Kidney (tissue), 14 donors: ENCODE measurements around the gene KIF5C. TPM values are rescaled to one million over a fixed set of nuclear protein-coding genes. Genes with fewer than 3 reads are reported as not detected.

ENCODE experiments used
- DNase-seq, 5 donors: peaks; one replicate each; pipeline ENCODE4 v3.0.0-alpha.2; 2013 to 2020
- FAIRE-seq: peaks from 2 replicates; lab custom pipeline; 2012; peaks lifted over from hg19 to GRCh38; lab: Jason Lieb, UNC
- H3K27ac ChIP-seq, 2 donors: one replicate each; pipeline ENCODE4 v1.7.0; 2013; ENCODE audit warnings: low read depth in 2 of 2, low read length in 2 of 2, inconsistent platforms in 1 of 2
- H3K27me3 ChIP-seq: one replicate; pipeline ENCODE4 v1.7.1; 2013; ENCODE audit warnings: low read length, inconsistent platforms; ENCODE audit not compliant: control insufficient read depth, insufficient read depth
- H3K36me3 ChIP-seq, 3 donors: one replicate each; pipeline versions ENCODE4 v1.7.0 to v1.7.1; 2013; ENCODE audit warnings: low read length in 3 of 3, control low read depth in 1 of 3, inconsistent platforms in 1 of 3; ENCODE audit not compliant: insufficient read depth in 3 of 3, control insufficient read depth in 2 of 3
- H3K4me1 ChIP-seq, 3 donors: one replicate each; pipeline versions ENCODE4 v1.7.0 to v1.7.1; 2013; ENCODE audit warnings: low read length in 3 of 3, inconsistent platforms in 1 of 3, low read depth in 1 of 3; ENCODE audit not compliant: control insufficient read depth in 2 of 3, insufficient read depth in 2 of 3
- H3K4me3 ChIP-seq, 3 donors: one replicate each; pipeline versions ENCODE4 v1.7.0 to v1.8.1; 2013; ENCODE audit warnings: low read length in 3 of 3, control low read depth in 1 of 3, inconsistent platforms in 1 of 3
- H3K9ac ChIP-seq, 3 donors: one replicate each; pipeline versions ENCODE4 v1.7.0 to v1.7.1; 2013; ENCODE audit warnings: low read length in 3 of 3, control low read depth in 1 of 3, inconsistent platforms in 1 of 3
- H3K9me3 ChIP-seq, 3 donors: one replicate each; pipeline versions ENCODE4 v1.7.0 to v1.7.1; 2013; ENCODE audit warnings: low read length in 3 of 3, control low read depth in 1 of 3, inconsistent platforms in 1 of 3; ENCODE audit not compliant: control insufficient read depth in 2 of 3, insufficient read depth in 1 of 3
- intact Hi-C: fragments of 100-400 bp; cut with DNase I; formaldehyde crosslinking; loops from one replicate; pipeline ENCODE4 v1.11.1; 2022
- polyA plus RNA-seq: library from polyadenylated mRNA; stranded (reverse); fragments of 350-450 nt; fragmentation: Illumina TruSeq; extraction: RNeasy Lipid Tissue Mini Kit (QIAGEN cat#74804); gene quantifications from one replicate; pipeline ENCODE4 v1.2.3, GENCODE V29; 2014; ENCODE audit warnings: low read depth, low replicate concordance; ENCODE audit not compliant: insufficient read depth
- total RNA-seq: library from RNA; stranded (reverse); fragmentation: NEBNext Ultra II Directional; extraction: Animal tissue kit (Norgen Biotek cat#: 25700); gene quantifications from one replicate; pipeline ENCODE4 v1.2.1, GENCODE V29; 2021
- TF ChIP-seq, protein P1 (sequence below): IDR thresholded peaks from 3 replicates; pipeline ENCODE4 v1.5.1; 2012; ENCODE audit warnings: mild to moderate bottlenecking, moderate library complexity, borderline replicate concordance; ENCODE audit not compliant: insufficient read depth; ENCODE audit errors: extremely low read depth
- donor health status: control.
- donor health status: control.
- donor health status: control.
- donor health status: control.
- donor health status: control.
- donor health status: DM: yes; HTN: yes; CAD: no.
- donor health status: Normal renal cell carcinoma (clear cell type).

Gene KIF5C
- total and polyA plus RNA-seq, 2 donors from 2014 or later, result 1.0 to 3.6 TPM

DNA sequence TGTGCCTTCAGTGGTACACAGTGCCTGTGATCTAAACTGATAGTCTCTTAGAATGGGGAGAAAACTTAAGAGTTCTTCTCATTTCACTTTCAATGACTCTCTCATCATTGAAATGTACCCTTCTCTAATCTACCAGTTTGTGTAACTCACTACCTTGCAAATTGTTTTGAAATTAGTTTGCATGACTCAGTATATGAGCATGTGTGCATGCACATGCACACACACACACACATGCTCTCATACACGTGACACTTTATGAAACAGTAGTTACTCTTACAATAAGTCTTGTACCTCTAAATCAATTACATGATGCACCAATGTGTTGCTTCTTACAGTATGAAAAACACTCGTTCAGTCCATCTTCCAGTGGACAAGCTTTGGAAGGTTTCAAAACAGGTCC is 174.1 kb downstream of the KIF5C start:
- TF ChIP-seq, protein P1, sequence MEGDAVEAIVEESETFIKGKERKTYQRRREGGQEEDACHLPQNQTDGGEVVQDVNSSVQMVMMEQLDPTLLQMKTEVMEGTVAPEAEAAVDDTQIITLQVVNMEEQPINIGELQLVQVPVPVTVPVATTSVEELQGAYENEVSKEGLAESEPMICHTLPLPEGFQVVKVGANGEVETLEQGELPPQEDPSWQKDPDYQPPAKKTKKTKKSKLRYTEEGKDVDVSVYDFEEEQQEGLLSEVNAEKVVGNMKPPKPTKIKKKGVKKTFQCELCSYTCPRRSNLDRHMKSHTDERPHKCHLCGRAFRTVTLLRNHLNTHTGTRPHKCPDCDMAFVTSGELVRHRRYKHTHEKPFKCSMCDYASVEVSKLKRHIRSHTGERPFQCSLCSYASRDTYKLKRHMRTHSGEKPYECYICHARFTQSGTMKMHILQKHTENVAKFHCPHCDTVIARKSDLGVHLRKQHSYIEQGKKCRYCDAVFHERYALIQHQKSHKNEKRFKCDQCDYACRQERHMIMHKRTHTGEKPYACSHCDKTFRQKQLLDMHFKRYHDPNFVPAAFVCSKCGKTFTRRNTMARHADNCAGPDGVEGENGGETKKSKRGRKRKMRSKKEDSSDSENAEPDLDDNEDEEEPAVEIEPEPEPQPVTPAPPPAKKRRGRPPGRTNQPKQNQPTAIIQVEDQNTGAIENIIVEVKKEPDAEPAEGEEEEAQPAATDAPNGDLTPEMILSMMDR, result no peak
- FAIRE-seq (no peak), DNase-seq (no peak)
- Histone ChIP-seq H3K9me3 (peaks cover 0 to 7% (median 0%) of the 10 kb centered on the region in 3 donors), H3K36me3 (no peaks in the 10 kb centered on the region), H3K27me3 (no peaks in the 10 kb centered on the region), H3K27ac (no peak overlapping the region), H3K4me1 (no peaks in the 10 kb centered on the region), H3K4me3 (no peak overlapping the region), H3K9ac (no peak overlapping the region)
- intact Hi-C loops, result no loop called here

DNA sequence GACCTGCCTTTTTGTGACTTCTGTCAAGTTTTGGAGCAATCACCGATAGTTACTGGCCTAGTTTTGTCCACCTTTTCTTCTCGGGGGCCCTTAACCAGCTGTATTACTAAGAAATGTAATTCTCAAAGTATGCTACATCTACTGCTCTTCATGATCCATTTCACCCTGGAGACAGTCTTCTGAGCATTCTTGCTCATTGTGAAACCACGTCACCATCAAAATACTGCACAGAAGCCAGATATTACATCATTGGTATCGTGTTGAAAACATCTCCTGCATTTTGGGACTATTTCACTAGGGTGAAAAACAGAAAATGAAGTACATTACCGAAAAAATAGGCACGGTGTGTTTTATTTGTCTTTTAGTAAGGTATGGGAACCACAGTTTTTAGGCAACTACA is 175.2 kb downstream of the KIF5C start:
- intact Hi-C loops, result no loop called here
- H3K27me3 ChIP-seq, result no peaks in the 10 kb centered on the region
- TF ChIP-seq, protein P1, result no peak
- DNase-seq (no peak), FAIRE-seq (no peak)
- H3K4me1 ChIP-seq, result no peaks in the 10 kb centered on the region
- no peaks in the 10 kb centered on the region for H3K36me3 ChIP-seq
- H3K9me3 ChIP-seq, result peaks cover 0 to 7% (median 0%) of the 10 kb centered on the region in 3 donors
- H3K4me3 ChIP-seq, result no peak overlapping the region
- no peak overlapping the region for H3K27ac ChIP-seq
- H3K9ac ChIP-seq, result no peak overlapping the region

DNA sequence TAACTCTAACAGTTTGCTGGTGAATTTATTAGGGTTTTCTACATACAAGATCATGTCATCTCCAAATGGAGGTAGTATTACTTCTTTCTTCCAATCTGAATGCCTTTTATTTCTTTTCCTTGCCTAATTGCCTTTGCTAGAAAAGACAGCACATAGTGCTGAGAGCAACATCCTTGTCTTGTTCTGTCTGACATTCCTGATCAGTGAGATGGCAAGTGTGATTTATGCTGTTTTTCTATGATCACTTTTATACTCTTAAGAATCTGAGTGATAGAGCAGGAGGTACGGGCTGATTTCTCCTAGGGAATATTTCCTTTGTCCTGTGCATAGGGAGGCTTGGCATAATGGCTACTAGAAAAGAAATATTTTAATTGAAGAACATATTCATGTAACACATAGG is 180.7 kb downstream of the KIF5C start:
- H3K36me3 ChIP-seq, result no peaks in the 10 kb centered on the region
- no peaks in the 10 kb centered on the region for H3K9me3 ChIP-seq
- TF ChIP-seq, protein P1, result no peak
- H3K4me1 ChIP-seq, result peaks cover 0 to 2% (median 0%) of the 10 kb centered on the region in 3 donors
- H3K9ac ChIP-seq, result no peak overlapping the region
- intact Hi-C loops, result no loop called here
- FAIRE-seq (no peak), DNase-seq (no peak)
- H3K27me3 ChIP-seq, result no peaks in the 10 kb centered on the region
- H3K4me3 ChIP-seq, result no peak overlapping the region
- no peak overlapping the region for H3K27ac ChIP-seq
